NCI-H1930 (cell line): ENCODE data around the gene TULP1.
"Not testable (repeated sequence)": the region's sequence is repeated elsewhere in the genome, so short reads cannot be mapped to it uniquely, and the experiment has no call there.

Source experiments
- DNase-seq, 2 experiments: peaks; one replicate each; lab custom pipeline; 2025; lab: John Stamatoyannopoulos, UW

Gene TULP1

GRCh38 chr6:35521235-35521634, 8.5 kb upstream of the TULP1 start:
- no peak for DNase-seq

- DNase-seq, result no peak
Measured at GRCh38 chr6:35519313-35520015, 6.8 kb upstream of the TULP1 start.

- no peak for DNase-seq
Measured at GRCh38 chr6:35518566-35519312, 6.0 kb upstream of the TULP1 start.

- DNase-seq, result not testable (repeated sequence)
Measured at GRCh38 chr6:35517978-35518377, 5.3 kb upstream of the TULP1 start.

GRCh38 chr6:35516712-35517111, 4.0 kb upstream of the TULP1 start:
- DNase-seq, result no peak

GRCh38 chr6:35515939-35516338, 3.2 kb upstream of the TULP1 start:
- not testable (repeated sequence) for DNase-seq

- DNase-seq, result no peak
Measured at GRCh38 chr6:35514587-35514986, 1.9 kb upstream of the TULP1 start.

- no peak for DNase-seq
Measured at GRCh38 chr6:35512006-35512405, 690 bp downstream of the TULP1 start.

GRCh38 chr6:35511562-35511941, 1.1 kb downstream of the TULP1 start:
- no peak for DNase-seq

- no peak for DNase-seq
Measured at GRCh38 chr6:35510916-35511561, 1.7 kb downstream of the TULP1 start.

GRCh38 chr6:35508542-35508941, 4.2 kb downstream of the TULP1 start:
- DNase-seq, result no peak

- no peak for DNase-seq
Measured at GRCh38 chr6:35508027-35508426, 4.7 kb downstream of the TULP1 start.

GRCh38 chr6:35507221-35507620, 5.5 kb downstream of the TULP1 start:
- no peak for DNase-seq

- DNase-seq, result no peak
Measured at GRCh38 chr6:35506536-35506935, 6.2 kb downstream of the TULP1 start.

- DNase-seq, result no peak
Measured at GRCh38 chr6:35505999-35506412, 6.7 kb downstream of the TULP1 start.

GRCh38 chr6:35503534-35503933, 9.2 kb downstream of the TULP1 start:
- no peak for DNase-seq

- DNase-seq, result no peak
Measured at GRCh38 chr6:35501784-35502183, 10.9 kb downstream of the TULP1 start.

- no peak for DNase-seq
Measured at GRCh38 chr6:35500782-35501181, 11.9 kb downstream of the TULP1 start.

GRCh38 chr6:35499372-35499771, 13.3 kb downstream of the TULP1 start:
- no peak for DNase-seq

GRCh38 chr6:35498422-35499067, 14.2 kb downstream of the TULP1 start:
- DNase-seq, result no peak

GRCh38 chr6:35497571-35498421, 14.9 kb downstream of the TULP1 start:
- DNase-seq, result no peak
